ENCODE data around the gene IFT80.

- TF ChIP-seq CTCF (IDR thresholded peaks at IDR 0.05) (no peak), EZH2 (IDR thresholded peaks at IDR 0.05; ENCODE audit: borderline replicate concordance, insufficient read depth, low read depth, low read length, poor library complexity, severe bottlenecking) (no peak)
Observed at GRCh38 chr3:160220038-160220437, 179.0 kb downstream of the IFT80 start.
